Ovary (tissue), 3 donors: ENCODE measurements around the gene DAPK3.

Source experiments
- CTCF ChIP-seq, 3 donors: fragments of 450-650 bp in 2 of 3; fragments of 200-600 bp in 1 of 3; IDR thresholded peaks; one replicate each; pipeline versions ENCODE4 v1.5.1 to v1.8.0; 2016 to 2022; ENCODE audit warnings: antibody characterized with exemption in 3 of 3, mild to moderate bottlenecking in 1 of 3
- EP300 ChIP-seq: sonication (generic); formaldehyde crosslinking; IDR thresholded peaks from one replicate; pipeline ENCODE4 v1.6.1; 2017; ENCODE audit warnings: antibody characterized with exemption
- POLR2A ChIP-seq: fragments of 450-650 bp; IDR thresholded peaks from one replicate; pipeline ENCODE4 v1.6.1; 2017; ENCODE audit warnings: antibody characterized with exemption, mild to moderate bottlenecking, moderate library complexity
- donor health status: DM: no; HTN: no; CAD: no.

GRCh38 chr19:3931041-3931440 is 39.9 kb downstream of the DAPK3 start:
- TF ChIP-seq CTCF (IDR thresholded peaks at IDR 0.05) (no peak), POLR2A (no peak), EP300 (no peak)
